NCI-H187 (cell line): ENCODE measurements around the gene TRIM7.
"Not testable (repeated sequence)": the region's sequence is repeated elsewhere in the genome, so short reads cannot be mapped to it uniquely, and the experiment has no call there.

Source experiments
- DNase-seq, 2 experiments: peaks; one replicate each; lab custom pipeline; 2025; lab: John Stamatoyannopoulos, UW

The TRIM7 gene

GRCh38 chr5:181173027-181173419 lies 32.0 kb downstream of the TRIM7 start:
- DNase-seq: no peak

- no peak for DNase-seq
These were observed 33.2 kb downstream of the TRIM7 start for GRCh38 chr5:181171782-181172181.

DNA sequence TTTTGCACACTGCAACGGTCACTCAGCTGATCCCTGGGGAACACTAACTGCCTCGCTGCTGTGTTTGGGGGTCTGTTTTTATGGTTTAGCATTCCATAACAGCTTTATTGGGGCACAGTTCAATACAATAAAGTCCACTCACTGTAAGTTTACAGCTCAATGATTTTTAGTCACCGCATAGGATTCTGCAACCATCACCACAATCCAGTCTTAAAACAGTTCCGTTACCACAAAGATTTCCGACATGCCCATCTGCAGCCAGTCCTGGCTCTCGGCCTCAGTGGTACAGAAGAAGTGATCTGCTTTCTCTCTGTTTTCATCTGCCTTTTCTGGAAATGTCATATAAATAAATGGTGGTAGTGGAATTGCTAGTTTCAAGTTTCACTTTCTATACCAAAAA lies 34.0 kb downstream of the TRIM7 start:
- no peak for DNase-seq

DNA sequence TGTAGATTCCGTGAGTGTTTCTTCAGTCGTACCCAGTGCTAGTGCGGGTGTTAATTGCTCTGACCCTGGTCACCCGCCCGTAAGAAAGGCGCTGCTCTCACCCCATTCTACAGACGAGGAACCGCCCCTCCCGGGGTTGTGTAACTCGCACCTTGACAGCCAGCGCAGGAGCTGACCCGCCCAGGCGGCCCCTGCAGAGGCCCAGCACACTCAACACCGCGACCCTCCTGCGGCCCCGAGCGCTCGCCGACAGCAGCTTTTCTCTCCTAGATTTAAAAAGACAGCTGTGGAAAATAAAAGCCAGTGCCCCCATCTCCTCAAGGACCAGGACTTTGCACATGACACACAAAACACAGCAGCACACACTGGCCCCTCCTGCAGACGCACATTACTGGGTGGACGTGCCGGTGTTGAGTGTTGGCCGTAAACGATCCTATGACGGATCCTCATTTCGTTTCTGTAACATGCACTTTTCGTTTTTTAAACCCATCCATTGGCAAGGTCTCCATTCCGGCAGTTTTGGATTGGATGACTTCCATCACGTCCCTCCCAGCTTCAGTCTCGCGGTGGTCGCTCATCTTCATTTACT lies 34.7 kb downstream of the TRIM7 start:
- no peak for DNase-seq

DNA sequence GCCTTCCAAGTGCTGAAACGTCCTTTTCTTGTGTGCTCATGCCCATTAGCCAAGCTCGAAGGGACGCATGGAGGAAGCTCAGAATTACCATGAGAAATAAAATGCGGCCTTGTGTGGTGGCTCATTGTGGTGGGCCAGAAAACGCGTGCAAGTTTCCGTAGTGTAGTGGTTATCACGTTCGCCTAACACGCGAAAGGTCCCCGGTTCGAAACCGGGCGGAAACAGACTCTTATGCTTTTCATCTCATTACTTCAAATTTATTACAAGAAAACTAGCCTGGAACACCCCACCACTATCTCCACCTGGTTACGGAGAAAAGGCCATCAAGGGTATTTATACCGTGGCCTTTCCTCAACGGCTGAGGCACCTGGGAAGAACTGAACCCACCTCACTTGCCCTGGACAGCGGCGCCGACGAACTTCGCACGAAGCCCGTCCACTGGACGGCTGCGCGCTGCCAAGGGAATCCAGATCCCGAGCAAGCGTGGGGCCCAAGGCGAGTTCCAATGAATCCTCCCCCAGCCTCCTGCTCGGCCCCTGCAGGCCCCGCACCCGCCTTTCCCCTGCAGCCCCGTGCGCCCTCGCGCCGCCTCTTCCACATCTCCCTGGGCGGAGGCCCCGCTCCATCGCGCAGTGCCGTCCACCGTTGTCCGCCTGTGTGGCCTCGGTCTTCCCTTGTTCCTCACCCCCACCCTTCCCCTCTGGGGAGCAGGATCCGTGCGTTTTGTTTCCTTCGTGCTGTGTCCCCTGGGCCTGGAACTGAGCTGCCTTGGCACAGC lies 35.3 kb downstream of the TRIM7 start:
- not testable (repeated sequence) for DNase-seq

DNA sequence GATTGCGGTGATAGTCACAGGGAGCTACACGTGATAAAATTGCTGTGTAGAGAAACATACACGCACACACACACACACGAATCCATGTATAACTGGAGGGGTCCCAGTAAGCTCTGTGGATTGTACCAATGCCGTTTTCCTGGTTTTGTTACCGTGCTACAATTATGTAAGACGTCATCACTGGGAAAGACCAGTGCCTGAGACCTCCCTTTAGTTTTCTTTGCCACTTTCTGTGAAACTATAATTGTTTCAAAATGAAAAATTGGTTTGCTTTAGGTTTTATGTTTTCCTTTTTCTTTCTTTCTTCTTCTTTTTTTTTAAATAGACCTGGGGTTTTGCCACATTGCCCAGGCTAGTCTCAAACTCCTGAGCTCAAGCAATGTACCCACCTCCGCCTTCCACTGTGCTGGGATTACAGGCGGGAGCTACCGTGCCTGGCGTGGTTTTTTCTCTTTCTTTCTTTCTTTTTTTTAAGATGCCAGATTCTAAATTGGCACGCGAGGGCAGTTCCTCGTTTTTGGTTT lies 36.3 kb downstream of the TRIM7 start:
- no peak for DNase-seq

- no peak for DNase-seq
These were observed 37.0 kb downstream of the TRIM7 start for GRCh38 chr5:181167814-181168488.

- no peak for DNase-seq
These were observed 37.9 kb downstream of the TRIM7 start for GRCh38 chr5:181166812-181167733.

GRCh38 chr5:181164076-181164952 lies 40.7 kb downstream of the TRIM7 start:
- DNase-seq: no peak

GRCh38 chr5:181163487-181164075 lies 41.4 kb downstream of the TRIM7 start:
- DNase-seq: no peak

DNA sequence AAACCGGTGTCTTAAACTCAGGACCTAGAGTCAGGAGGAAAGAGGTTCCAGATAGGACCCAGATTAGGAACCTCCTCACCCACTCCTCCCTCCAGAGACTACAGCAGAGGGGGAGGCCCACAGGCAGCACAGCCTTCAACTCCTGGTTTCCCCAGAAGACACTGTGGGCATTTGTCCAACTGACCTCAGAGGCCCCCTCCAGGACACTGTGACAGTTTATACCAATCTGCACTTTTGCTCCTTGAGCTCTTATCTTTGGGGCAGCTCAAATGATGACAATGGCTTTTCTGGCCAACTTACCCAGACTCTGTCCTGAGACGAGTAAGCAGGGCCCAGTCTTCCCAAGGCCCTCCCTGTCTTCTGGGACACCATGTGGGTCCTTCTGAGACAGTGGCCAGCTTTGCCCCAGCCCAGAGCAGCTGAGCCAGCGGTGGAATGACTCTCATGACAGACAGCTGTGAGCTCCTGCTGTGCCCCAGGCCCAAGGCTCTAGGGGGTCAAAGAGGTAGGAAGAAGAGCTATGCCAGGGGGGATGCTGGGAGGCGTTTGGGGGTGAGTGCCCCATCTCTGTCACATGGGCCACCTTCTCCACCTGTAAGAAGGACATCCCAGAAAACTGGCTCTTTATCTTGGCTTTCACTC lies 43.3 kb downstream of the TRIM7 start:
- DNase-seq: no peak

- peak in 1 of 2 experiments; percentile 30 for DNase-seq
These were observed 44.1 kb downstream of the TRIM7 start for GRCh38 chr5:181160755-181161533.

DNA sequence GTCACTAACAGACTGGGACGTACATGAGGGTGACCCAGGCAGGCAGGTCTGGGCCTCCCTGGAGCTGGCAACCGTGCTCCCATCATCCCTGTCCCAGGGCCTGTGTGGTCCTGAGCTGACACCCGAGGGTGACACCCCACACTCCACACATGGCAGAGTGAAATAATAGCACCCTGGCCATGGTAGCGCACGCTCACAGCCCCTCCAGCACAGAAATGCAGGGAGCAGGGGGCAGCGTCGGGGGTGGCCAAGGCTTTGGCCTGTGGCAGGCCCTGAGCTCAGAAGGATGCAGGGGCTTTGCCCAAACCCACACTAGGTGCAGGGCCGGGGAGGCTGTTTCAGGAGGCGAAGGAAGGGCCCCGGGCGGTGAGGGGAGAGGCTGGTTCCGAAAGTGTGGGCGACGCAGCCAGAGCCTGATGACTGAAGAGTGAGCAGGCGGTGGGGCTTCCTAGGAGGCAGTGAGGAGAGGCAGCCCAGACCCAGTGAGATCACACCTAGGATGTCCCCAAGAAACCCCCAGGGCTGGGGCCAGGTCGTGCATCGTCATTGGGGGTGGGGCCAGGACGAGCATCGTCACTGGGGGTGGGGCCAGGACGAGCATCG lies 44.7 kb downstream of the TRIM7 start:
- DNase-seq: no peak

- peak; percentile 41 to 55 for DNase-seq
These were observed 45.5 kb downstream of the TRIM7 start for GRCh38 chr5:181159286-181160151.

DNA sequence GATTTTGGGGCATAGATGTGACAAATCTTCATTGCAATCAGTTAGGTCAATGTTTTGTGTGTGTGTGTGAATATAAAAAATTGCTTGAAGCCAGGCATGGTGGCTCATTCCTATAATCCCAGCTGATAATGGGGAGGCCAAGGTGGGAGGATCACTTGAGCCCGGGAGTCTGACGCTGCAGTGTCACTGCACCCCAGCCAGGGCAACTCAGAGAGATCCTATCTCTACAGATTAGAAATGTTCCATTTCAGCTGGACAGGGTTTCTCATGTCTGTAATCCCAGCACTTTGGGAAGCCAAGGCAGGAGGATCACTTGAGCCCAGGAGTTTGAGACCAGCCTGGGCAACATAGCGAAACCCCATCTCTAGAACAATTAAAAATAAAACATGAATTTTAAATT lies 46.1 kb downstream of the TRIM7 start:
- no peak for DNase-seq

GRCh38 chr5:181156758-181157157 lies 48.2 kb downstream of the TRIM7 start:
- no peak for DNase-seq

DNA sequence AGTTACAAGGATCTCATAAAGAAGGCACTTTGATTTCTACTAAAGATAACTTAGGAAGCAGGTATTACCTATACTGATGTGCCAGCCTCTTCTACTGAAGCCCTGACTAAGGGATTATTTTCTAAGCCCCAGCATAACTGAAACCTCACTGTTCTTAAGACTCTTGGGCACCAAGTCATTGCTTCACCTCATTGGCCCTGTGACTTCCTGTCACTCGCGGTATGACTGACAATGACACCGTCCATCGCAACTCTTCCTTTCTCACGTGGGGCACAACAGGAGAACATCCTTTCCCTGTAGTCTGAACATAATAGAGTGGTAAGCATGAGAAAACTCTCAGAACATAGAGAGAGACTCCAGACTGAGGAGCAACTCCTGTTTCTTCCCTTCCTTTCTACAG lies 51.2 kb downstream of the TRIM7 start:
- DNase-seq: no peak

DNA sequence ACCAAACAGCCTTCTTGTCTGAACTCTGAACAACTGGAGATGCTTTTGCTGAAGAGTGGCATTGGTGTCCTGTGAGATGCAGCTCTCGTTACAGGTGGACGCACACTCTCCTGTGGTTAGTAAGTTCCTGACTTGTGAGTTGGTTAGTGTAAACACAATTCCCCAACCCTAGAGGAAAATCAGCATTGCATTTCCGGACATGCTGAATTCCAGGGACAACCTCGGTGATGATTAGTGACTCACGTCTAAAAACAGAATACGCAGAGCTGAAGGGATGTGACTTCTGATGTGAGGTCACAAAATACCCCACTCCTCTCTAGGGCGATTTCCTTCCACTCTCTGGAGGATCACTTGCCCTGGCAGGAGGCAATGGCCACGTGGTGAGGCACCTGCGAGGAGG lies 52.6 kb downstream of the TRIM7 start:
- no peak for DNase-seq
